Calu3 (cell line): ENCODE measurements around the gene ZNF521. TPM values are rescaled to one million over a fixed set of nuclear protein-coding genes. Genes with fewer than 3 reads are reported as not detected.

ENCODE experiments used
- BruUV-seq: library from RNA; stranded (reverse); fragments of 400-500 nt; replicated peaks from 2 replicates; lab custom pipeline; 2021; lab: Mats Ljungman, UMichigan
- CTCF ChIA-PET: fragments of 300-600 bp; sonication (Branson Sonifier 250); formaldehyde crosslinking; loops from one replicate; lab custom pipeline; 2022; ENCODE audit warnings: antibody characterized with exemption; lab: Charles Lee
- DNase-seq: peaks from one replicate; pipeline ENCODE4 v3.0.0; 2022
- H3K27ac Mint-ChIP-seq: one replicate; pipeline ENCODE4 v1.8.0; 2022; ENCODE audit warnings: mixed read lengths; ENCODE audit not compliant: unreplicated experiment
- H3K27me3 Mint-ChIP-seq: one replicate; pipeline ENCODE4 v1.8.0; 2022; ENCODE audit warnings: mixed read lengths; ENCODE audit not compliant: unreplicated experiment
- H3K36me3 Mint-ChIP-seq: one replicate; pipeline ENCODE4 v1.8.0; 2022; ENCODE audit warnings: mild to moderate bottlenecking, moderate library complexity, mixed read lengths; ENCODE audit not compliant: insufficient read depth, unreplicated experiment
- H3K4me1 Mint-ChIP-seq: one replicate; pipeline ENCODE4 v1.8.0; 2022; ENCODE audit warnings: mild to moderate bottlenecking, low read depth, mixed read lengths; ENCODE audit not compliant: unreplicated experiment
- H3K4me3 Mint-ChIP-seq: one replicate; pipeline ENCODE4 v1.8.0; 2022; ENCODE audit warnings: mild to moderate bottlenecking, low read depth, moderate library complexity, mixed read lengths; ENCODE audit not compliant: unreplicated experiment
- H3K9me3 Mint-ChIP-seq: one replicate; pipeline ENCODE4 v1.8.0; 2022; ENCODE audit warnings: low read depth, mixed read lengths; ENCODE audit not compliant: unreplicated experiment
- CTCF ChIP-seq: fragments of 200-600 bp; IDR thresholded peaks from one replicate; pipeline ENCODE4 v1.8.0; 2022; ENCODE audit warnings: antibody characterized with exemption; ENCODE audit not compliant: unreplicated experiment
- intact Hi-C: fragments of 100-400 bp; cut with micrococcal nuclease; formaldehyde crosslinking; loops from one replicate; pipeline ENCODE4 v1.10.0; 2022; ENCODE audit not compliant: unreplicated experiment
- total RNA-seq: library from RNA; stranded (reverse); gene quantifications from 2 replicates; pipeline ENCODE4 v1.2.3, GENCODE V29; 2022

The ZNF521 gene
- total RNA-seq, 1 experiment from 2014 or later, result not detected

GRCh38 chr18:25050605-25051004, 301.4 kb downstream of the ZNF521 start:
- Mint-ChIP-seq H3K4me1 (no peaks in the 10 kb centered on the region), H3K9me3 (no peaks in the 10 kb centered on the region), H3K4me3 (no peak overlapping the region), H3K27ac (no peak overlapping the region), H3K27me3 (peaks cover 36% of the 10 kb centered on the region), H3K36me3 (no peaks in the 10 kb centered on the region)
- CTCF ChIA-PET, result interaction anchor here (0.6 kb wide), 1 partner anchor 1909 kb away, joined by 4 read pairs; no protein-coding TSS in a partner anchor
- no TSS peak for BruUV-seq
- DNase-seq, result no peak
- no peak for TF ChIP-seq CTCF
- intact Hi-C loops, result no loop called here

DNA sequence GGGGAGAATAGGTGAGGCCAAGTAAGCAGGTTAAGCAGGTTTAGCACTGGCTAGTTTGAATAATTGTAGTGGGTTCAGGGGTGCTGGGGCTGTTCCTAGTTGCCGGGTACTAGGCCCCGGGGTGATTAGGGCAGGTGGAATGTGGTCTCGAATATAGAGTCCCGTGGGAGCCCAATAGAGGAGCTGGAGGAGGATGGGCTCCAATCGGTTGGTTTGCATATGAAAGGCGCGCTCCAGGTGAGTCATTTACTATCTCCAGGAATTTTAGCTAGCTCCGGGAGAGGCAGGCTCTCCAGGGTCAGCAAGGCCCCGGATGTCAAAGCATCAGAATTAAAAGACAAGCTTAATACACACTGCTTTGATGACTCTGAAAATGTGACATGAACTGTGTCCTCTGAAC, 304.0 kb downstream of the ZNF521 start:
- Mint-ChIP-seq H3K36me3 (no peaks in the 10 kb centered on the region), H3K27ac (no peak overlapping the region), H3K9me3 (no peaks in the 10 kb centered on the region), H3K27me3 (peaks cover 50% of the 10 kb centered on the region), H3K4me1 (no peaks in the 10 kb centered on the region), H3K4me3 (no peak overlapping the region)
- CTCF ChIA-PET, result interaction anchor here (0.6 kb wide), 1 partner anchor 248 kb away, joined by 3 read pairs; no protein-coding TSS in a partner anchor
- BruUV-seq, result no TSS peak
- intact Hi-C loops, result no loop called here
- no peak for TF ChIP-seq CTCF
- DNase-seq, result no peak

GRCh38 chr18:25047421-25047820, 304.5 kb downstream of the ZNF521 start:
- Mint-ChIP-seq H3K9me3 (no peaks in the 10 kb centered on the region), H3K4me1 (no peaks in the 10 kb centered on the region), H3K4me3 (no peak overlapping the region), H3K36me3 (no peaks in the 10 kb centered on the region), H3K27me3 (peaks cover 56% of the 10 kb centered on the region), H3K27ac (no peak overlapping the region)
- intact Hi-C loops, result no loop called here
- BruUV-seq, result no TSS peak
- CTCF ChIA-PET, result no interaction called here
- no peak for DNase-seq
- no peak for TF ChIP-seq CTCF

DNA sequence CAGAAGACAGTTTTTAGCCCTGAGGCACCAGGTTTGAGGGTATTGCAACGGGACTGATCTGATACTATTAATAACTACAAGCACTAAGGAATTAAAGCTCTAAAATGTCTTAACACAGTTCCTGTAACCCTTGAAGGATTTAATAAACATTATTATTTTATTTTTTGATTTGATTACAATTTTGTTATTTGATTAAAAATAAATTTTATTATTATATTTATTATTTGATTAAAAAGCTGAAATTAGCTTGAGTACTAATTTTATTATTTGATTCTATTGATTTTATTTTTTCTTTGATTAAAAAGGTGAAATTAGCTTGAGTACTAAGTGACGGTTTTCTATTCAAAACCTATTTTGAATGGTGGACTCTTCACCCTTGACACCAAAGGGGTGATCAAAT, 307.3 kb downstream of the ZNF521 start:
- Mint-ChIP-seq H3K9me3 (no peaks in the 10 kb centered on the region), H3K36me3 (no peaks in the 10 kb centered on the region), H3K4me3 (no peak overlapping the region), H3K27ac (no peak overlapping the region), H3K27me3 (peaks cover 69% of the 10 kb centered on the region), H3K4me1 (no peaks in the 10 kb centered on the region)
- no peak for DNase-seq
- intact Hi-C loops, result no loop called here
- BruUV-seq, result no TSS peak
- CTCF ChIA-PET, result interaction anchor here (0.7 kb wide), 1 partner anchor 113 kb away, joined by 3 read pairs; no protein-coding TSS in a partner anchor
- no peak for TF ChIP-seq CTCF
